ENCODE data around the gene ETFBKMT.

DNA sequence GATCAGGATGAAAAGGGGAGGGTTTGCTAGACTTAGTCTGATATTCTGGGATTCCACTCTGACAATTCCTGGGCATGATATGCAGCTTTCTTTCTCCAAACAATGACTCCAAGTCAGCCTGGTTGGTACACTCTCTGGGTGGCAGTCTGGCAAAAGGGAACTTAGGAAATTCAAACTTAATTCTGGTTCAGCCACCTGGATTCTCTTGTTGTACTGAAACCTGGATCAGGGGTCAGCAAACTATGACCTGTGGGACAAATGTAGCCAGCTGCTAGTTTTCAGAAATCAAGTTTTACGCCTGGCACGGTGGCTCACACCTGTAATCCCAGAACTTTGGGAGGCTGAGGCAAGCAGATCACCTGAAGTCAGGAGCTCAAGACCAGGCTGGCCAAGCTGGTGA is 63.1 kb downstream of the ETFBKMT start:
- TF ChIP-seq, protein P1, sequence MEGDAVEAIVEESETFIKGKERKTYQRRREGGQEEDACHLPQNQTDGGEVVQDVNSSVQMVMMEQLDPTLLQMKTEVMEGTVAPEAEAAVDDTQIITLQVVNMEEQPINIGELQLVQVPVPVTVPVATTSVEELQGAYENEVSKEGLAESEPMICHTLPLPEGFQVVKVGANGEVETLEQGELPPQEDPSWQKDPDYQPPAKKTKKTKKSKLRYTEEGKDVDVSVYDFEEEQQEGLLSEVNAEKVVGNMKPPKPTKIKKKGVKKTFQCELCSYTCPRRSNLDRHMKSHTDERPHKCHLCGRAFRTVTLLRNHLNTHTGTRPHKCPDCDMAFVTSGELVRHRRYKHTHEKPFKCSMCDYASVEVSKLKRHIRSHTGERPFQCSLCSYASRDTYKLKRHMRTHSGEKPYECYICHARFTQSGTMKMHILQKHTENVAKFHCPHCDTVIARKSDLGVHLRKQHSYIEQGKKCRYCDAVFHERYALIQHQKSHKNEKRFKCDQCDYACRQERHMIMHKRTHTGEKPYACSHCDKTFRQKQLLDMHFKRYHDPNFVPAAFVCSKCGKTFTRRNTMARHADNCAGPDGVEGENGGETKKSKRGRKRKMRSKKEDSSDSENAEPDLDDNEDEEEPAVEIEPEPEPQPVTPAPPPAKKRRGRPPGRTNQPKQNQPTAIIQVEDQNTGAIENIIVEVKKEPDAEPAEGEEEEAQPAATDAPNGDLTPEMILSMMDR (IDR thresholded peaks at IDR 0.05) = no peak
- TF ChIP-seq, protein P2, sequence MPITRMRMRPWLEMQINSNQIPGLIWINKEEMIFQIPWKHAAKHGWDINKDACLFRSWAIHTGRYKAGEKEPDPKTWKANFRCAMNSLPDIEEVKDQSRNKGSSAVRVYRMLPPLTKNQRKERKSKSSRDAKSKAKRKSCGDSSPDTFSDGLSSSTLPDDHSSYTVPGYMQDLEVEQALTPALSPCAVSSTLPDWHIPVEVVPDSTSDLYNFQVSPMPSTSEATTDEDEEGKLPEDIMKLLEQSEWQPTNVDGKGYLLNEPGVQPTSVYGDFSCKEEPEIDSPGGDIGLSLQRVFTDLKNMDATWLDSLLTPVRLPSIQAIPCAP (CRISPR knock-in tag; IDR thresholded peaks at IDR 0.05) = no peak
- TF ChIP-seq, protein P3, sequence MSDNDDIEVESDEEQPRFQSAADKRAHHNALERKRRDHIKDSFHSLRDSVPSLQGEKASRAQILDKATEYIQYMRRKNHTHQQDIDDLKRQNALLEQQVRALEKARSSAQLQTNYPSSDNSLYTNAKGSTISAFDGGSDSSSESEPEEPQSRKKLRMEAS (CRISPR knock-in tag; IDR thresholded peaks at IDR 0.05) = no peak
- TF ChIP-seq SMAD3 (CRISPR knock-in tag; IDR thresholded peaks at IDR 0.05; ENCODE audit: borderline replicate concordance) (no peak), NR1H2 (CRISPR knock-in tag; IDR thresholded peaks at IDR 0.05) (no peak), ESRRA (CRISPR knock-in tag; IDR thresholded peaks at IDR 0.05; ENCODE audit: borderline replicate concordance) (no peak), NR3C1 (CRISPR knock-in tag; conservative IDR thresholded peaks at IDR 0.05; ENCODE audit: low read depth) (no peak), ZNF396 (CRISPR knock-in tag; IDR thresholded peaks at IDR 0.05; ENCODE audit: borderline replicate concordance) (no peak), NFE2L1 (CRISPR knock-in tag; IDR thresholded peaks at IDR 0.05) (no peak), FOXJ3 (CRISPR knock-in tag; IDR thresholded peaks at IDR 0.05; ENCODE audit: borderline replicate concordance) (no peak), TP53 (CRISPR knock-in tag; IDR thresholded peaks at IDR 0.05) (no peak)
- TF ChIP-seq, protein P4, sequence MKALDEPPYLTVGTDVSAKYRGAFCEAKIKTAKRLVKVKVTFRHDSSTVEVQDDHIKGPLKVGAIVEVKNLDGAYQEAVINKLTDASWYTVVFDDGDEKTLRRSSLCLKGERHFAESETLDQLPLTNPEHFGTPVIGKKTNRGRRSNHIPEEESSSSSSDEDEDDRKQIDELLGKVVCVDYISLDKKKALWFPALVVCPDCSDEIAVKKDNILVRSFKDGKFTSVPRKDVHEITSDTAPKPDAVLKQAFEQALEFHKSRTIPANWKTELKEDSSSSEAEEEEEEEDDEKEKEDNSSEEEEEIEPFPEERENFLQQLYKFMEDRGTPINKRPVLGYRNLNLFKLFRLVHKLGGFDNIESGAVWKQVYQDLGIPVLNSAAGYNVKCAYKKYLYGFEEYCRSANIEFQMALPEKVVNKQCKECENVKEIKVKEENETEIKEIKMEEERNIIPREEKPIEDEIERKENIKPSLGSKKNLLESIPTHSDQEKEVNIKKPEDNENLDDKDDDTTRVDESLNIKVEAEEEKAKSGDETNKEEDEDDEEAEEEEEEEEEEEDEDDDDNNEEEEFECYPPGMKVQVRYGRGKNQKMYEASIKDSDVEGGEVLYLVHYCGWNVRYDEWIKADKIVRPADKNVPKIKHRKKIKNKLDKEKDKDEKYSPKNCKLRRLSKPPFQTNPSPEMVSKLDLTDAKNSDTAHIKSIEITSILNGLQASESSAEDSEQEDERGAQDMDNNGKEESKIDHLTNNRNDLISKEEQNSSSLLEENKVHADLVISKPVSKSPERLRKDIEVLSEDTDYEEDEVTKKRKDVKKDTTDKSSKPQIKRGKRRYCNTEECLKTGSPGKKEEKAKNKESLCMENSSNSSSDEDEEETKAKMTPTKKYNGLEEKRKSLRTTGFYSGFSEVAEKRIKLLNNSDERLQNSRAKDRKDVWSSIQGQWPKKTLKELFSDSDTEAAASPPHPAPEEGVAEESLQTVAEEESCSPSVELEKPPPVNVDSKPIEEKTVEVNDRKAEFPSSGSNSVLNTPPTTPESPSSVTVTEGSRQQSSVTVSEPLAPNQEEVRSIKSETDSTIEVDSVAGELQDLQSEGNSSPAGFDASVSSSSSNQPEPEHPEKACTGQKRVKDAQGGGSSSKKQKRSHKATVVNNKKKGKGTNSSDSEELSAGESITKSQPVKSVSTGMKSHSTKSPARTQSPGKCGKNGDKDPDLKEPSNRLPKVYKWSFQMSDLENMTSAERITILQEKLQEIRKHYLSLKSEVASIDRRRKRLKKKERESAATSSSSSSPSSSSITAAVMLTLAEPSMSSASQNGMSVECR (CRISPR knock-in tag; IDR thresholded peaks at IDR 0.05; ENCODE audit: borderline replicate concordance) = no peak
- TF ChIP-seq, protein P5, sequence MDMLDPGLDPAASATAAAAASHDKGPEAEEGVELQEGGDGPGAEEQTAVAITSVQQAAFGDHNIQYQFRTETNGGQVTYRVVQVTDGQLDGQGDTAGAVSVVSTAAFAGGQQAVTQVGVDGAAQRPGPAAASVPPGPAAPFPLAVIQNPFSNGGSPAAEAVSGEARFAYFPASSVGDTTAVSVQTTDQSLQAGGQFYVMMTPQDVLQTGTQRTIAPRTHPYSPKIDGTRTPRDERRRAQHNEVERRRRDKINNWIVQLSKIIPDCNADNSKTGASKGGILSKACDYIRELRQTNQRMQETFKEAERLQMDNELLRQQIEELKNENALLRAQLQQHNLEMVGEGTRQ (CRISPR knock-in tag; IDR thresholded peaks at IDR 0.05) = no peak

All from WTC11 (cell line).